HG03196 (cell line): ENCODE results near the gene SLC7A11.
"Not testable (repeated sequence)": the region's sequence is repeated elsewhere in the genome, so short reads cannot be mapped to it uniquely, and the experiment has no call there.

ENCODE experiments used
- ATAC-seq: cut with Tn5 transposase; IDR thresholded peaks from one replicate; pipeline ENCODE4 v1.9.1; 2021; ENCODE audit not compliant: unreplicated experiment

Gene SLC7A11

DNA sequence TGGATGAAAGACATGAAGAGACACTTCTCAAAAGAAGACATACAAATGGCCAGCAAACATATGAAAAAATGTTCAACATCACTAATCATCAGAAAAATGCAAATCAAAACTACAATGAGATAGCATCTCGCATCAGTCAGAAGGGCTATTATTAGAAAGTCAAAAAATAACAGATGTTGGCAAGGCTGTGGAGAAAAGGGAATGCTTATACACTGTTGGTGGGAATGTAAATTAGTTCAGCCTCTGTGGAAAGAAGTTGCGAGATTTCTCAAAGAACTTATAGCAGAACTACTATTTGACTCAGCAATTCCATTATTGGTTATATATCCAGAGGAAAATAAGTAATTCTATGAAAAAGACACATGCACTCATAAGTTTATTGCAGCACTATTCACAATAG, 31.6 kb downstream of the SLC7A11 start:
- not testable (repeated sequence) for ATAC-seq

GRCh38 chr4:138209094-138209493, 33.1 kb downstream of the SLC7A11 start:
- no peak for ATAC-seq

DNA sequence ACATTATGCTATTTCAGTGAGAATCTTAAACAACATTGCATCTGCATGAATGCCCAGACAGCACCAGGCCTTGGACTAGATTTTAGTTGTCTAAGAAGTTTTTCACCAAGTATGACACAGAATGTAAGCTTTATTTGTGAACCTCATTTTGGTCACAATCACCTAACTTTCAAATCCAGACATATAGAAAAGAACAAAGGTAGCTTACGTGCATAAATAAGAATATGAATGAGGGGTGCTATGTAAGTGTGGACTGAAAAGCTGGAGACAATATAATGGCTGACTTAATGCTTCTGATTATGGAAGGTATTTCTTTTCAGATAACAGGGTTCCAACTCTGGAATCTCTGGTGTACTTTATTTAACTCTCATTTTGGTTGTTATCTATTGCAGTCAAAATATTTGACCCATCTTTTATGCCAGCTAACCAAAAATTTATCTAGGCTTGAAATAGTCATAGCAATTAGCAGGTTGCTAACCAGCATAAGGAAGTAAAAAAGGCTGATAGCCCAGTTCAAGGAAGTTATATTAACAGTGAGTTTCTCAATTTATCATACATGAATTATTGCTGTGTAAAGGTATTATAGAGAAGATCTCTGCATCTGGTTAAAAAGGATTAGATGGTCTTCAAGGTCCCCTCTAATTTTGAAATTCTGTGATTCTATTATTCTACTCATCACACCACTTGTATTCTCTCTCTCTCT, 36.5 kb downstream of the SLC7A11 start:
- ATAC-seq: no peak

DNA sequence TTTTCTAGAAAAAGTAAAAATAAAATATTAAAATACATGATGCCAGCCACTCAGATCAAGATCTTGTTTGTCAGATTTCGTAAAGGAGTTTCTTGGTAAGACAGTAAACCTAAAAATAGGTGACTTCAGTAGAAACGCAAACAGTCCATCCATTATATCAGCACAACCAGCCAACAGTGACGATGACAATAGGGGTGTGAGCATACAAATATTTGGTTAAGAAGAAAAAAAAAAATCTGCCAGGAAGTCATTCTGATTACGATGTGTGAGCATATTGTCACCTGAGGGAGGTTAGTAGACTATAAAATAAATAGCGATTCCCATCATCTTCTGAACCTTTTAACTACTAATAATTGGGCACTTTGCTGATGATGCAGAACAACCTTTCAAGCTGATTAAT, 37.6 kb downstream of the SLC7A11 start:
- no peak for ATAC-seq

- no peak for ATAC-seq
Observed at GRCh38 chr4:138202686-138203085, 39.5 kb downstream of the SLC7A11 start.

DNA sequence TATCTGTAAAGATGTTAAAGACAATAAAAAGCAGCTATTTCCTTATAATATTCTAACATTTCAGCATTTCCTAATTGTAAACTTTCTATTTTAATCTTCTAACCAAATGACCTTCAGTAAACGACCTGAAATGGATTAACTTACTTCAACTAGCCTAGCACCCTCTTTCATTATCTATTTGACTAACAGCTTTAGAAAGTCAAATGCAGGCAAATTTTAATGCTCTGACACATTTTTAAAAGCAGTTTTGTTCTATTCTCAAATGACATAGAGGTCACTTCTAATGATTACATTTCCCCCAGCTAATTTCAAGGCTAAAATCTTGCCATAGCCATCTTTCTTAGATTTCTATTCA, 41.9 kb downstream of the SLC7A11 start:
- ATAC-seq: peak; percentile 36

DNA sequence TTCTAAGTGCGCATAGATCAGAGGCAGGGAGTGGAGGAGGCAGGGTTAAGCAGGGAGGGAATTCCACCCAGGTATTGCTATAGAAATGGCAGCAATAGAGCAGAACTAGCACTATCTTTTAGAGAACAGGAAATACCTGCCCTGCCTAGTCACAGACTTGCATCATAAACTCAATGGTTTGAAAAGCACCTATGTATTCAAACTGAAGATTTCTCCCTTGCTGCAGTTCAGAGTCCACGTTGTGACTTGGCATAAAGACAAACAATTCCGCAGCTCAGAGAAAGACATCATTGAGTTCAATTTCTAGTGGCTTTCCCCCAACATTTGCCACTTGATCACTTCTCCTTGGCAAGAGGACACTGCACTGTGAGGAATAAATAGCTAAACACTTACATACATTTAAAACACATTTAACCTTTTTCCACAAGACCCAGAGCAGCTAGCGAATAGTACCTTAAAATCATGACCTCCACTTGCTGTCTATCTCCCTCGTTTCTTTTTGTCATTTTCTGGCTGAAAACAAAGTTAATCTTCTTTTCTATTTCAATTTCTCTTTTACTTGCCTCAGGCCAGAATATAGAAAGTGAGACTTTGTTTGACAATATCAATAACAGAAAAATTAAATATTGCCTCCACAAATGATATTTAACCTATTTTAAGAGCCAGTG, 42.4 kb downstream of the SLC7A11 start:
- peak; percentile 61 for ATAC-seq

DNA sequence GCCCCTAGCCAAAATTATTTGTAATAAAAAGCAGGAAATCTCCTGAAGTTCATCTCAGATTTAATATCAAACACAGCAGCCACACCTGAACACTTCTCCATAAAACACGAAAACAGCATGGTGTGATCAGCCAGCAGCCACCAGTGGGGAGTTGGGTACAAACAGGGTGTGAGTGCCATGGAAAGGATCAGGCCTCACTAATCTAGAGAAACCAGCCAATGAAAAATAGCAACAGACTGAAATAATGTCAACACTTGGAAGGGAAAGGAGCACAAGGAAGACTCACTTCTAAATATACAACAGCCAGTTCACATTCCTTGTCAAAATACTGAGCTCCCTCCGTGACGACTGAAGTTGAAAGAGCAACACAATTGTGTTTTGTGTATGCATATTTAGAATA, 46.0 kb downstream of the SLC7A11 start:
- no peak for ATAC-seq

- no peak for ATAC-seq
Observed at GRCh38 chr4:138193963-138194362, 48.2 kb downstream of the SLC7A11 start.

DNA sequence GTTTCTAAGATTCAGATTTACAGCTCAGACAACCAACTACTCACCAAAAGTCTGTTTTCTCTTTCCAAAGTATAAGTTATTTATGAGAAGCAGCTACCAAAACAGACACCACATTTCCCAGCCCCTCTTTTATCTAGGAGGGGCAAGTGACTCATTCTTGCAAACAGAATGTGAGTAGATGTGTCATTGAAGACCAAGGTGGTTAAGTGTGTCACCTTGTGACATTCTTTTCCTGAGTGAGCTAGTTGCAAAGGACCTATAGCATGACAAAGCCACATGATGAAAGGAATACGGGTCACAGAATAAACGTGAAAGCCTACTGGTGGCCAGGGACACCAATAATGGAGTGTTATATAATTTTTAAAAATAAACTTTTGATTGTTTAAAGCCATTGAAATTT, 50.0 kb downstream of the SLC7A11 start:
- peak; percentile 36 for ATAC-seq

- peak; percentile 99 for ATAC-seq
Observed at GRCh38 chr4:138190452-138190858, 51.7 kb downstream of the SLC7A11 start.

DNA sequence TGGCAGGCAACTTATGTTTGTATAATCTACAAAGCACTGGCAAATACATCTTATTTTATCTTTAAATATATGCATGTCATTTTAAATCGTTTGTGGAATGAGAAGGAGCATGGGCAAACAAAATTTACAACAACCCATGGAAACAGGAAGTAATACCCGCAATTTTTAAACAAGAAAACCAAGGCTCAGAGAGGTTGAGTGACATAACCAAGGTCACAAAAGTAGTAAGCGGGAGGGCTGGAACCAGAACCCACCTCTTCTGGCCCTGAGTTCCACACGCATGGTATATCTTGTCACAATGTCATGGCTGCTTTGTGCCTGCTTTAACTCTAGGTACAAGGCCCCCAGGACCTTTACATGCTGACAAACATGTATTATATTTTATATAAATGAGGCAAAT, 52.9 kb downstream of the SLC7A11 start:
- no peak for ATAC-seq

DNA sequence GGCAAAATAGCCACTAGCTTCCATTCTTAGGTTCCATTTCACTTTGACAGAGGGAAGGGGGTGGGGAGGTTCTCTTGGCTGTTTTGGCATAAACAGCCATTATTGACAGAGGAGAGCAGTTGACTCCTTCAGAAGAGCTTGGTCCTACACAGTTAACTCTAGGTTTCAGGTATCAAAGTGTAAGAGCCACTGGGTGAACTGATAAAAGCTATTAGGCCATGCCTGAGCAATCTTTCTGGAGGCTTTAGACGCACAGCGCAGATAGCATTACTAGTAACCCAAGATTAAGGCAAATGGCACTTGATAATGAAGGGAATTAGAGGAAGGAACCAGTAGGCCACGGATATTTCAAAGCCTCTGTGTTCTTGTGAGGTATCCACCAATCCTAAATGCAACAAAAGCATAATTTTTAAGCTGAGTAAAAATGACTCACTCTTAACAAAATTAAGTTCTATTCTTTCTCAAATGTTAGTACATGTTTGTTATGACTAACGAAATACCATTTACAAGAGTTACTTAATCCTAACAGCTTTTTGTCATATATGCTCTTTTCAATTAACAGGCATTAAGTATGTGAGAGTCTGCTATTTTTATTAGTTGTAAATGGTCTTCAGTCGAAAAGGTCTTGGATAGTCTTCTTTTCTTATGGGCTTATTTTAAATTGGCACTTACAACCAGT, 53.6 kb downstream of the SLC7A11 start:
- no peak for ATAC-seq

DNA sequence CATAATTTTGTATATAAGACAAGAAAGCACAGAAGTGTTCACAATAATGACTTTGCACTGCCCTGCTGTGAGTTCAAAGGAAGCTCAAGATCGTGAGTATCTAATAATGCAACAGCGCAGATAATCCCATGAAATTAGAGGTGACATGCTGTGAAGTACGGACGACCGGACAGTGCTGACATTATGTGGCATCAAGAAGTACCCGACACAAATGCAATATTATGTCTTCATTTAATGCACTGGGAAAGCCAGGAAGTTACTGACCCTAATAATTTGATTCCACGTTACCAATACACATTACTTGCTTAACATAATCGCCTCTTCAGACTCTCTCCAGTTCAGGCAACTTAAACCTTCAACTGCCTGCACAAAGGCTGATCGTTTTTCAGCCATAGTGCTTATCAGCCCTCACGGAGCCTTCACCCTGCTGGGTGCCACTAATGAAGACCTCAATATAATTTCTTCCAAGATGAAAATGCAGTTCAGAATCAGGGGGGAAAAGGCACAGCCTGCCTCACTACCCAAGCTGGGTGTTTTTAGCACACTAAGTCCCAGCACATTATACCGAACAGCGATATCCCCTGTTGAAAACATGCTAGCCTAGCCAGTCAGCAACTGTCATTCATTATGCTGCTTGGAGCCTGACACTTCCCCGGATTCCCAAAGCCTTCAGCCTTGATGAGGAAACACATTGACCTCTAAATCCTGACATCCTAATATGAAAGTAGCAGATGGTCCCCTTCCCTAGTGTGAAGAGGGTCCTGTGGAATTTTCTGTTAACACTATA, 56.1 kb downstream of the SLC7A11 start:
- no peak for ATAC-seq

- no peak for ATAC-seq
Observed at GRCh38 chr4:138184886-138185285, 57.3 kb downstream of the SLC7A11 start.

- peak; percentile 44 for ATAC-seq
Observed at GRCh38 chr4:138182838-138183426, 59.2 kb downstream of the SLC7A11 start.

GRCh38 chr4:138181287-138181686, 60.9 kb downstream of the SLC7A11 start:
- ATAC-seq: no peak

- ATAC-seq: no peak
Observed at GRCh38 chr4:138178566-138178965, 63.6 kb downstream of the SLC7A11 start.

- ATAC-seq: no peak
Observed at GRCh38 chr4:138177278-138177968, 64.7 kb downstream of the SLC7A11 start.

DNA sequence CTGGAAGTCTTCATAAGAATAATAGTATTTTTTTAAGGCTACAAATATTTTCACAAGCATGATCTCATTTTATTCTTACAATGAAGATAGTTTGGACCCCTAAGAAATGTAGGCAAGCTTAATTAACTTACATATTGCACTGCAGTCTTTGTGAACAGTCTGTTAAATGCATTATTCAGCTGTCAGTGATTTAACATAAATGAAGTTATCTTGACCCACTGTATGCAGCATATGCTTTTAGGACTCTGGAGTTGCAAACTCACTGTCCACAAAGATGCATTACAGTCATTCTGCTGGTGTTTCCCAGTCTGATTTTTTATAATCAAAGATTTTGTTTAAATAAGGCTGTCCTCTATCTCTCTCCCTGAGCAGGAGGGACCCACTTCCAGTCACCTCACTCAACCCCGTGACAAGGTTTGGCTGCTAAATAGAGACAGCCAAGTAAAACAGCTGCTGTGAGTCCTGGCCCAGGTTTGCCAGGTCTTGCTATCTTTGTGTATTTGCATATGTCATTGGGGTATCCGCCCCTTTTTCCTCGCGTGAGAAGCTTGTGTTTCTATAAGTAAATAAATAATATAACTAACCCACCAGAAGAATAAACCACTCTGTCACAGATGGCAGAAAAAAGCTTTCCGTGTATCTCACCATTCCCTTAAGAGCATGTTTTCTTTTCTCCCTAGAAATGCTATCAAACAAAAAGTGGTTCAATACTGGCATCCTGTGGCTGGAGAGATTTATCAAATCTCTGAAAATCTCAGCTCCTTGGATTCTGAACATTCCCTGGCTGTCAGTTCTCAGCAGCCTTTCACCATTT, 67.0 kb downstream of the SLC7A11 start:
- ATAC-seq: no peak
